ENCODE data around the gene TMEM92. TPM values are rescaled to one million over a fixed set of nuclear protein-coding genes. Genes with fewer than 3 reads are reported as not detected.

Gene TMEM92
- total and polyA plus RNA-seq, 10 of the 15 experiments (the other 5 are each of a cell fraction or from before 2014, with no cell fraction given), result 0.11 to 1.2 (median 0.32) TPM

DNA sequence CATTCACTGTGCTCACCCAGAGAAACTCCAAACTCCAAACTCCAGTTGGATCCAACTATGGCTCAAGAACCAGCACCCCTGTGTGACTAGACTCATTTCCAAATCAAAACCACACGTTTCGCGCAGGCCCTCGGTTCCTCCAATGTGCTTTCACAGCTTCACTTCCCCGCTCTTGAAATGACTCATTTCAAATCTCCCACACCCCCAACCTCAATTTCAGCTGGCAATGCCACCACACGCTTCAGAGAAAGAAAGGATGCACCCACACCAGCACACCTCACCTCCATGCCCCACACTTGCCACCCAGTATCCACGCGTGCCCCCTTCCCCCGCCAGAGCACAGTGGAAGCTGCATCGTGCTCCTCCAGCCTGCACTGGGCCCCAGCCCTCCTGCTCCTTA is 9.0 kb downstream of the TMEM92 start (continued):
- TF ChIP-seq EED (IDR thresholded peaks at IDR 0.05; ENCODE audit: low read depth) (peak; percentile 98), GABPA (IDR thresholded peaks at IDR 0.05; ENCODE audit: low read depth) (no peak), RCOR1 (conservative IDR thresholded peaks at IDR 0.05; ENCODE audit: low read depth, low read length) (no peak), EGR1 (IDR thresholded peaks at IDR 0.05; ENCODE audit: borderline replicate concordance in 1 of 2, low read depth in 2 of 2, low read length in 2 of 2) (no peak), CBFB (IDR thresholded peaks at IDR 0.05; ENCODE audit: low read depth) (peak; percentile 67; the same call in 1 of the 2 replicates), DPF2 (IDR thresholded peaks at IDR 0.05) (peak; percentile 76), NFIC (IDR thresholded peaks at IDR 0.05; ENCODE audit: low read depth, low read length) (peak; percentile 74; the same call in 1 of the 2 replicates), HCFC1 (IDR thresholded peaks at IDR 0.05; ENCODE audit: low read length) (no peak), BRCA1 (IDR thresholded peaks at IDR 0.05; ENCODE audit: low read depth, low read length) (no peak), MEF2A (IDR thresholded peaks at IDR 0.05; ENCODE audit: insufficient read depth, low read depth, low read length) (0 out of 2 replicates have a peak, but pooled peaks have one; percentile 19), TCF3 (IDR thresholded peaks at IDR 0.05; ENCODE audit: borderline replicate concordance, insufficient read depth, low read depth, low read length) (peak; percentile 37; the same call in 1 of the 2 replicates), RELA (IDR thresholded peaks at IDR 0.05; ENCODE audit: borderline replicate concordance, partially characterized antibody) (no peak), EZH2 (IDR thresholded peaks at IDR 0.05; ENCODE audit: borderline replicate concordance, control insufficient read depth, low read depth, low read length) (no peak), BCL11A (IDR thresholded peaks at IDR 0.05; ENCODE audit: low read depth, low read length) (peak; percentile 87), NBN (IDR thresholded peaks at IDR 0.05) (peak; percentile 63), ZNF384 (IDR thresholded peaks at IDR 0.05; ENCODE audit: borderline replicate concordance, low read depth, low read length) (no peak)
- TF ChIP-seq, protein P1, sequence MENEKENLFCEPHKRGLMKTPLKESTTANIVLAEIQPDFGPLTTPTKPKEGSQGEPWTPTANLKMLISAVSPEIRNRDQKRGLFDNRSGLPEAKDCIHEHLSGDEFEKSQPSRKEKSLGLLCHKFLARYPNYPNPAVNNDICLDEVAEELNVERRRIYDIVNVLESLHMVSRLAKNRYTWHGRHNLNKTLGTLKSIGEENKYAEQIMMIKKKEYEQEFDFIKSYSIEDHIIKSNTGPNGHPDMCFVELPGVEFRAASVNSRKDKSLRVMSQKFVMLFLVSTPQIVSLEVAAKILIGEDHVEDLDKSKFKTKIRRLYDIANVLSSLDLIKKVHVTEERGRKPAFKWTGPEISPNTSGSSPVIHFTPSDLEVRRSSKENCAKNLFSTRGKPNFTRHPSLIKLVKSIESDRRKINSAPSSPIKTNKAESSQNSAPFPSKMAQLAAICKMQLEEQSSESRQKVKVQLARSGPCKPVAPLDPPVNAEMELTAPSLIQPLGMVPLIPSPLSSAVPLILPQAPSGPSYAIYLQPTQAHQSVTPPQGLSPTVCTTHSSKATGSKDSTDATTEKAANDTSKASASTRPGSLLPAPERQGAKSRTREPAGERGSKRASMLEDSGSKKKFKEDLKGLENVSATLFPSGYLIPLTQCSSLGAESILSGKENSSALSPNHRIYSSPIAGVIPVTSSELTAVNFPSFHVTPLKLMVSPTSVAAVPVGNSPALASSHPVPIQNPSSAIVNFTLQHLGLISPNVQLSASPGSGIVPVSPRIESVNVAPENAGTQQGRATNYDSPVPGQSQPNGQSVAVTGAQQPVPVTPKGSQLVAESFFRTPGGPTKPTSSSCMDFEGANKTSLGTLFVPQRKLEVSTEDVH (IDR thresholded peaks at IDR 0.05; ENCODE audit: low read depth, partially characterized antibody), result no peak
- TF ChIP-seq, protein P2, sequence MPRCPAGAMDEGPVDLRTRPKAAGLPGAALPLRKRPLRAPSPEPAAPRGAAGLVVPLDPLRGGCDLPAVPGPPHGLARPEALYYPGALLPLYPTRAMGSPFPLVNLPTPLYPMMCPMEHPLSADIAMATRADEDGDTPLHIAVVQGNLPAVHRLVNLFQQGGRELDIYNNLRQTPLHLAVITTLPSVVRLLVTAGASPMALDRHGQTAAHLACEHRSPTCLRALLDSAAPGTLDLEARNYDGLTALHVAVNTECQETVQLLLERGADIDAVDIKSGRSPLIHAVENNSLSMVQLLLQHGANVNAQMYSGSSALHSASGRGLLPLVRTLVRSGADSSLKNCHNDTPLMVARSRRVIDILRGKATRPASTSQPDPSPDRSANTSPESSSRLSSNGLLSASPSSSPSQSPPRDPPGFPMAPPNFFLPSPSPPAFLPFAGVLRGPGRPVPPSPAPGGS (IDR thresholded peaks at IDR 0.05; ENCODE audit: borderline replicate concordance, insufficient read depth, low read depth, low read length, poor library complexity, severe bottlenecking), result peak; percentile 26

Data from GM12878 (cell line).